Naive thymus-derived CD4-positive, alpha-beta T cell (primary cell): ENCODE measurements around the gene CLTCL1. TPM values are rescaled to one million over a fixed set of nuclear protein-coding genes. Genes with fewer than 3 reads are reported as not detected.
A peak's percentile ranks its signal among the peaks of the same experiment; 100 is the strongest.

ENCODE experiments used
- ATAC-seq: fragments of 150-1000 bp; cut with Tn5 transposase; 2 replicates; pipeline ENCODE4 v1.10.0; 2021; ENCODE audit warnings: mild to moderate bottlenecking, moderate library complexity
- CTCF ChIA-PET: fragments of 350-600 bp; sonication (Branson Sonifier 250); formaldehyde crosslinking; loops from one replicate; lab custom pipeline; 2021; ENCODE audit warnings: antibody characterized with exemption; lab: Charles Lee
- POLR2A ChIA-PET: fragments of 350-600 bp; sonication (Branson Sonifier 250); formaldehyde crosslinking; loops from one replicate; lab custom pipeline; 2021; ENCODE audit warnings: antibody characterized with exemption, inconsistent platforms; lab: Charles Lee
- DNase-seq, 9 donors: peaks; one replicate each; pipeline versions ENCODE4 v3.0.0 to v3.0.0-alpha.2; 2020 to 2022; ENCODE audit warnings: mixed read lengths in 1 of 9
- H3K27ac ChIP-seq: one replicate; pipeline ENCODE4 v1.7.0; 2013; ENCODE audit warnings: mild to moderate bottlenecking, low read depth, low read length, moderate library complexity
- H3K27me3 ChIP-seq, 2 donors: one replicate each; pipeline ENCODE4 v1.7.0; 2013; ENCODE audit warnings: low read length in 2 of 2, mild to moderate bottlenecking in 2 of 2, moderate library complexity in 2 of 2; ENCODE audit not compliant: control insufficient read depth in 2 of 2, insufficient read depth in 2 of 2
- H3K36me3 ChIP-seq, 3 experiments: 1 replicate in 2 of 3; 2 replicates in 1 of 3; pipeline ENCODE4 v1.7.0; 2013; ENCODE audit warnings: low read length in 3 of 3, mild to moderate bottlenecking in 3 of 3, moderate library complexity in 1 of 3; ENCODE audit not compliant: insufficient read depth in 3 of 3, control insufficient read depth in 2 of 3
- H3K4me1 ChIP-seq, 2 donors: one replicate each; pipeline ENCODE4 v1.7.0; 2013; ENCODE audit warnings: low read length in 2 of 2, mild to moderate bottlenecking in 2 of 2, moderate library complexity in 1 of 2; ENCODE audit not compliant: control insufficient read depth in 2 of 2, insufficient read depth in 2 of 2
- H3K4me3 ChIP-seq: 2 replicates; pipeline ENCODE4 v1.7.0; 2013; ENCODE audit warnings: mild to moderate bottlenecking, low read length
- H3K9me3 ChIP-seq, 3 experiments: 1 replicate in 2 of 3; 2 replicates in 1 of 3; pipeline ENCODE4 v1.7.0; 2013; ENCODE audit warnings: low read length in 3 of 3; ENCODE audit not compliant: control insufficient read depth in 2 of 3
- H3K27ac Mint-ChIP-seq, 9 donors: one replicate each; pipeline ENCODE4 v1.8.0; 2020 to 2022; ENCODE audit warnings: mixed read lengths in 9 of 9, mild to moderate bottlenecking in 8 of 9, moderate library complexity in 5 of 9, inconsistent platforms in 2 of 9
- H3K27me3 Mint-ChIP-seq, 5 donors: one replicate each; pipeline ENCODE4 v1.8.0; 2021 to 2022; ENCODE audit warnings: mixed read lengths in 5 of 5, mild to moderate bottlenecking in 1 of 5
- H3K36me3 Mint-ChIP-seq, 5 donors: one replicate each; pipeline ENCODE4 v1.8.0; 2020 to 2022; ENCODE audit warnings: mixed read lengths in 5 of 5, mild to moderate bottlenecking in 3 of 5, inconsistent platforms in 1 of 5
- H3K4me1 Mint-ChIP-seq, 7 donors: one replicate each; pipeline ENCODE4 v1.8.0; 2020 to 2022; ENCODE audit warnings: mixed read lengths in 7 of 7, mild to moderate bottlenecking in 3 of 7, inconsistent platforms in 1 of 7
- H3K4me3 Mint-ChIP-seq, 10 donors: one replicate each; pipeline ENCODE4 v1.8.0; 2020 to 2022; ENCODE audit warnings: mild to moderate bottlenecking in 10 of 10, mixed read lengths in 10 of 10, moderate library complexity in 6 of 10, inconsistent platforms in 2 of 10
- H3K9me3 Mint-ChIP-seq, 11 donors: one replicate each; pipeline ENCODE4 v1.8.0; 2020 to 2022; ENCODE audit warnings: mixed read lengths in 11 of 11, mild to moderate bottlenecking in 4 of 11, inconsistent platforms in 1 of 11, moderate library complexity in 1 of 11
- intact Hi-C, 2 donors: fragments of 100-400 bp; cut with micrococcal nuclease; formaldehyde crosslinking; loops; one replicate each; pipeline ENCODE4 v1.15.1; 2023
- polyA plus RNA-seq, 2 donors: library from polyadenylated mRNA; unstranded; fragments of 300-500 nt; fragmentation: Illumina TruSeq; gene quantifications; one replicate each; pipeline ENCODE4 v1.2.3, GENCODE V29; 2021
- total RNA-seq, 6 experiments: library from RNA in 5 of 6; stranded (reverse) in 5 of 6; gene quantifications; 1 replicate in 5 of 6; 2 replicates in 1 of 6; pipeline ENCODE4 v1.2.3 and lab custom pipeline; 2021 to 2026

CLTCL1 gene
- total and polyA plus RNA-seq, 7 experiments from 2014 or later = 0.22 to 3.1 (median 1.2) TPM

DNA sequence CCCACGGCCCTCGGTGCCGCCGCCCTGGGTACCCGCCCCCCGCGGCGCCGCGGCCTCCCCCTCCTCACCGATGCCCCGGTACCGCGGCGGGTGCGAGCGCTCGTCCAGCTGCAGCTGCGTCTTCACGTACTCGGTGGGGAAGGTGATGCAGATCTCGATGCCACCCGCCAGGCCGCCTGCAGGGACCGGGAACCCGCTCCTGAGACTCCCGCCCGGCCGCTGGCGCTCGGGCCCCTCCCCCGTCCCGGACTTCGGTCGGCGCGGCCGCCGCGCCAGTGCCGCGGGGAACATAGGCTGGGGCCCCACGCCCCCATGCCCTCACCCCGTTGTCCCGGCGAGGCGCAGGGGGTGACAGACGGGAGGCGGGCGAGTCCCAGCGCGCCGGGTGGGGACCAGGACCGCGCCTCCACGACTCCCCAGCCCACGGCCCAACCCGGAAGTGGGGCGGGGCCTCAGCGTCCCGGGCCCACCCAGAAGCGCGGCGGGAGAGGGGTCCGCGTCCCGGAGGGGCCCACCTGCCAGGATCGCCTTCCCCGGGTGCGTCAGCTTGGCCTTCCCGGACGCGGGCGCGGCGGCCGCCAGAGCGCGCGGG lies 113.4 kb downstream of the CLTCL1 start:
- peak overlapping the region; percentile 63 for H3K27ac ChIP-seq
- H3K36me3 ChIP-seq = no peaks in the 10 kb centered on the region
- H3K4me3 ChIP-seq = peak overlapping the region; percentile 47
- no peaks in the 10 kb centered on the region for H3K36me3 Mint-ChIP-seq
- no peaks in the 10 kb centered on the region for H3K9me3 ChIP-seq
- peaks cover 8 to 9% of the 10 kb centered on the region in 2 donors for H3K4me1 ChIP-seq
- peak in 8 of 9 donors; percentile 40 to 64 (median 54) for DNase-seq
- H3K4me1 Mint-ChIP-seq = peaks cover 20 to 32% (median 30%) of the 10 kb centered on the region in 7 donors
- intact Hi-C loops = loop anchor here (1.0 to 5.0 kb wide), 6 partner anchors 34 to 541 kb away; partner anchors contain the start of genes ESS2 (in 2 of the 2), MRPL40 (in 2 of the 2), CLTCL1 (in 1 of the 2) and HIRA (in 1 of the 2)
- CTCF ChIA-PET = interaction anchor here (0.8 kb wide), 1 partner anchor 67 kb away, joined by 3 read pairs; no protein-coding TSS in a partner anchor
- POLR2A ChIA-PET = interaction anchor here (0.8 to 1.2 kb wide), 3 partner anchors 10 to 89 kb away, joined by 3 read pairs; no protein-coding TSS in a partner anchor
- H3K4me3 Mint-ChIP-seq = peak overlapping the region in 7 of 10 donors; percentile 28 to 85 (median 55)
- H3K27me3 Mint-ChIP-seq = no peaks in the 10 kb centered on the region
- H3K27ac Mint-ChIP-seq = no peak overlapping the region
- peak; percentile 63 for ATAC-seq
- H3K27me3 ChIP-seq = no peaks in the 10 kb centered on the region
- no peaks in the 10 kb centered on the region for H3K9me3 Mint-ChIP-seq

DNA sequence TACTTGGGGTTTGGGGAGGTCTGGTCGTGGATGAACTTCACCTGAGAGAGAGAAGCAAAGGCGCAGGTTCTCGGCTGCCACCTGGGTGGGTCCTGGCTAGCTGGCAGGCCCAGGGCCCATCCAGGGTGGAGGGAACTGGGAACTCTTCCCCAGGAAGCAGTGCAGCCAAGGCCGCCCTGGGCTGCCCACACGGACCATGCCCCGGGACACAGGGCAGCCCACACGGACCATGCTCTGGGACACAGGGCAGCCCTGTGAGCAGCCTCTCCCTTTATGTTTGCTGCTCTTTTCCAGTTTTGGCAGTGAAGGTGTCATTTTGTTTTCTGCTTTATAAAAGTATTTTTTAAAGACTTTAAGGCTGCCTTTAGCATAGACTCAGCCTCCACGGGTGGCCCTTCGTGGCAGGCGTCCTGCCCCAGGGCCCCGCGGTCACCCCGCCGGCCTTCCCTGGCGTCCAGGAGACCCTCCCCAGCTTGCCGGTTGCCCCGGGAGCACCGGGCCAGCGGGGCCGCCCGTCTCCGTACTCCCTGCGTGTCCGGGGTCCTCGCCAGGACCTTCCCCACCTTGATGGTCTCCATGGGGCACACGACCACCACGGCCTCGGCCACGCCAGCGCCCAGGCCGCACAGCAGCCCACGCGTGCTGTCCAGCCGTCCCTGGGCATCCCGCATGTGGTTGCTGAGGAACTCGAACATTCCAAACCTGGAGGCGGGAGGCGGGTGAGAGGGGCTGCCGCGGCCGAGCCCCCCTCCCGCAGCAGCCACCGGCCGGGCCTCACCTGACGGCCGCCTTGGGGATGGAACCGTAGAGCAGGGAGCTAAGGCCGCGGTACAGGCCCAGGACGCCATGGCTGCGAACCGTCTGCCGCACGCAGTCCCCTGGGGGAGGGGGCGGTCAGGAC lies 114.1 kb downstream of the CLTCL1 start:
- H3K4me1 ChIP-seq = peaks cover 10 to 15% of the 10 kb centered on the region in 2 donors
- peak overlapping the region; percentile 63 for H3K27ac ChIP-seq
- intact Hi-C loops = loop anchor here (1.0 to 5.0 kb wide), 6 partner anchors 33 to 541 kb away; partner anchors contain the start of genes ESS2 (in 2 of the 2), MRPL40 (in 2 of the 2), CLTCL1 (in 1 of the 2) and HIRA (in 1 of the 2)
- DNase-seq (no peak), ATAC-seq (peak; percentile 0)
- H3K27me3 ChIP-seq = no peaks in the 10 kb centered on the region
- Mint-ChIP-seq H3K9me3 (peaks cover 0 to 1% (median 0%) of the 10 kb centered on the region in 11 donors), H3K27me3 (no peaks in the 10 kb centered on the region), H3K27ac (peak overlapping the region in 3 of 9 donors; percentile 32 to 67 (median 60)), H3K4me3 (peak overlapping the region; percentile 28 to 85 (median 71)), H3K36me3 (no peaks in the 10 kb centered on the region), H3K4me1 (peaks cover 25 to 37% (median 34%) of the 10 kb centered on the region in 7 donors)
- H3K36me3 ChIP-seq = no peaks in the 10 kb centered on the region
- H3K4me3 ChIP-seq = peak overlapping the region; percentile 47
- ChIA-PET CTCF (no interaction called here), POLR2A (interaction anchor here (0.8 to 1.2 kb wide), 2 partner anchors 9 to 34 kb away, joined by 3 read pairs; no protein-coding TSS in a partner anchor)
- H3K9me3 ChIP-seq = no peaks in the 10 kb centered on the region

DNA sequence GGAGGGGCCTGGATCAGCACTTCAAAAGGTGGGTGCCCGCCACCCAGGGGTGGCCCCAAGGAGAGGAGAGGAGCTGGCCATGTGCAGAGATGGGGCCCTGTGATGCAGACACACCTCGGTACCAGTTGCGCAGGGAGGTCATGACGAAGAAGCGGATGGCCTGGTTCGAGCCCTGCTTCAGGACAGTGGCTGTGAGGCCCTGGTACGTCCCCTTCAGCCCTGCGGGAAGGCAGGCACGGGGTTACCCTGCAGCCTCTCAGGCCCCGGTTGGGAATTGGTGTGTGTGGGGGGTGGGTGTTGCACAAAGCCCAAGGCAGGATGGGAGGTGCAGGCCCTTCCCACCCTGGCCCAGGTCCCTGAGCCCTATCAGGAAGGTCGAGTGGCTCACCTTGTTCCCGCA lies 114.8 kb downstream of the CLTCL1 start:
- H3K27ac ChIP-seq = no peak overlapping the region
- Mint-ChIP-seq H3K27me3 (no peaks in the 10 kb centered on the region), H3K36me3 (no peaks in the 10 kb centered on the region), H3K9me3 (peaks cover 0 to 1% (median 0%) of the 10 kb centered on the region in 11 donors), H3K4me3 (peak overlapping the region; percentile 28 to 85 (median 68)), H3K4me1 (peaks cover 21 to 35% (median 32%) of the 10 kb centered on the region in 7 donors), H3K27ac (peak overlapping the region in 2 of 9 donors; percentile 38 to 60)
- ChIA-PET POLR2A (interaction anchor here (0.6 kb wide), 1 partner anchor 19 kb away, joined by 3 read pairs; no protein-coding TSS in a partner anchor), CTCF (no interaction called here)
- H3K36me3 ChIP-seq = peaks cover 0 to 4% (median 0%) of the 10 kb centered on the region in 3 experiments
- ATAC-seq (no peak), DNase-seq (no peak)
- H3K4me1 ChIP-seq = peaks cover 15 to 18% of the 10 kb centered on the region in 2 donors
- H3K9me3 ChIP-seq = no peaks in the 10 kb centered on the region
- no peaks in the 10 kb centered on the region for H3K27me3 ChIP-seq
- no peak overlapping the region for H3K4me3 ChIP-seq
- intact Hi-C loops = loop anchor here in 1 of 2 donors (5.0 kb wide), 2 partner anchors 69 to 256 kb away; partner anchors contain the start of genes HIRA and MRPL40

DNA sequence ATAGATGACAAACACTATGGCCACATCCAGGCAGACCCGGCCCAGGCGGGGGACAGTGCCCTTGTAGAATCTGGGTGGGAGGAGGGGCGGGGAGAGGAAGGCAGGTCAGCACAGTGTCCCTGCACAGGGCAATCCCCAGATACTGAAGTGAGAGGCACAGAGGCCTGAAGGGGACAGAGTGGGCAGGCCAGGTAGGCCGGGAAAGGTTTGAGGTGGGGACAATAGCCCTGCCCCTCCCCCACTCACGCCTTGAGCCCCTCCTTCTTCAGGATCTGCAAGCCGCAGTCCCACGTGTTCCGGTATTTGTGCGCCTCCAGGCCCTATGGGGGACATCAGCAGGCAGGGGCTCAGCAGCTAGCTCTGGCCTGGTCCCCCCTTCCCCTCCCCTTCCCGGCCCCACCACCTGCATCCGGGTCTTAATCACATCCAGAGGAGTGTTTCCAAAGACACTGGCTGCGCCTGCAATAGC lies 115.3 kb downstream of the CLTCL1 start:
- POLR2A ChIA-PET = interaction anchor here (0.6 kb wide), 1 partner anchor 18 kb away, joined by 3 read pairs; no protein-coding TSS in a partner anchor
- H3K36me3 ChIP-seq = peaks cover 0 to 9% (median 0%) of the 10 kb centered on the region in 3 experiments
- Mint-ChIP-seq H3K27me3 (no peaks in the 10 kb centered on the region), H3K27ac (peak overlapping the region in 4 of 9 donors; percentile 38 to 88 (median 46)), H3K4me1 (peaks cover 21 to 35% (median 31%) of the 10 kb centered on the region in 7 donors), H3K36me3 (no peaks in the 10 kb centered on the region), H3K9me3 (peaks cover 0 to 1% (median 0%) of the 10 kb centered on the region in 11 donors), H3K4me3 (peak overlapping the region in 9 of 10 donors; percentile 23 to 85 (median 68))
- CTCF ChIA-PET = no interaction called here
- DNase-seq (no peak), ATAC-seq (no peak)
- H3K9me3 ChIP-seq = no peaks in the 10 kb centered on the region
- H3K4me3 ChIP-seq = no peak overlapping the region
- intact Hi-C loops = loop anchor here in 1 of 2 donors (5.0 kb wide), 2 partner anchors 69 to 256 kb away; partner anchors contain the start of genes HIRA and MRPL40
- H3K27ac ChIP-seq = peak overlapping the region; percentile 16
- H3K27me3 ChIP-seq = no peaks in the 10 kb centered on the region
- peaks cover 15 to 18% of the 10 kb centered on the region in 2 donors for H3K4me1 ChIP-seq

DNA sequence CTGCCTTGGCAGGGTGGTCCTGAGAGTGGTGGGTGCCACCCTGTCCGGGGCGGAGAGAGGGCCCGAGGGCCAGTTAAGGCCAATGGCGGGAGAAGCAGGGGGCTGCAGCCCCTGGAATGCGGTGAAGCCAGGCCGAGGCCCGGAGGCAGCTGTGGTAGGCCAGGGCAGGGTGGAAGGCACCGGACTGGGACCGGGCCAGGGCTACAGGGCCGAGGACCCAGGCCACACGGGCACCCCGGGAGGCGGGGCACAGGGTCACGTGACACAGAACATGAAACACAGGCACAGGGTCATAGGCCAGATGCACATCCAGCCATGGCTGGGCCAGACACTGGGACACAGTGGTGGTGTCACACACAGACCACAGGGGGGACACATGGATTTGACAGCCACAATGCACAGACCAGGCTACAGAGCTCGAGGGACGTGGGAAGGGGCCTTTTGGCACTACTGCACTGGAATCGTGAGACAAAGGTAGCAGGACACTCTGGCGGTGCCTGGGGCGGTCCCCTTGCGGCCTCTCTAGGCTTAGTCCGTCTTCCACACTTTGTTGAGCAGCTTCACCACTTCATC lies 115.8 kb downstream of the CLTCL1 start:
- peak overlapping the region in 9 of 10 donors; percentile 23 to 75 (median 52) for H3K4me3 Mint-ChIP-seq
- Histone ChIP-seq H3K9me3 (no peaks in the 10 kb centered on the region), H3K4me3 (no peak overlapping the region), H3K27me3 (no peaks in the 10 kb centered on the region), H3K4me1 (peaks cover 19 to 23% of the 10 kb centered on the region in 2 donors), H3K36me3 (peaks cover 0 to 11% (median 0%) of the 10 kb centered on the region in 3 experiments), H3K27ac (peak overlapping the region; percentile 16)
- peaks cover 26 to 39% (median 35%) of the 10 kb centered on the region in 7 donors for H3K4me1 Mint-ChIP-seq
- intact Hi-C loops = loop anchor here in 1 of 2 donors (5.0 kb wide), 2 partner anchors 68 to 257 kb away; partner anchors contain the start of genes HIRA and MRPL40
- no peaks in the 10 kb centered on the region for H3K36me3 Mint-ChIP-seq
- DNase-seq (no peak), ATAC-seq (no peak)
- H3K27me3 Mint-ChIP-seq = peaks cover 0 to 2% (median 0%) of the 10 kb centered on the region in 5 donors
- POLR2A ChIA-PET = no interaction called here
- CTCF ChIA-PET = no interaction called here
- peaks cover 0 to 4% (median 0%) of the 10 kb centered on the region in 11 donors for H3K9me3 Mint-ChIP-seq
- peak overlapping the region in 4 of 9 donors; percentile 19 to 90 (median 66) for H3K27ac Mint-ChIP-seq
